KMS-11 (cell line): ENCODE results near the gene ATG9A.

Experiments
- H2AFZ ChIP-seq: fragments of 200-600 bp; sonication (generic); 2 replicates; pipeline ENCODE4 v1.6.1; 2016; ENCODE audit warnings: antibody characterized with exemption, mixed run types, low read depth
- H3K27ac ChIP-seq: fragments of 200-600 bp; sonication (generic); 2 replicates; pipeline ENCODE4 v1.6.1; 2016; ENCODE audit warnings: mild to moderate bottlenecking, mixed run types
- H3K27me3 ChIP-seq: fragments of 200-600 bp; sonication (generic); 2 replicates; pipeline ENCODE4 v1.6.1; 2017; ENCODE audit warnings: mild to moderate bottlenecking, low read depth, mixed run types, moderate library complexity; ENCODE audit not compliant: insufficient read depth
- H3K36me3 ChIP-seq: fragments of 200-600 bp; sonication (generic); 2 replicates; pipeline ENCODE4 v1.6.1; 2017; ENCODE audit warnings: mild to moderate bottlenecking, mixed run types; ENCODE audit not compliant: insufficient read depth
- H3K4me1 ChIP-seq: fragments of 200-600 bp; sonication (generic); 2 replicates; pipeline ENCODE4 v1.6.1; 2016; ENCODE audit warnings: mild to moderate bottlenecking, low read depth, mixed run types; ENCODE audit not compliant: poor library complexity, severe bottlenecking
- H3K4me2 ChIP-seq: fragments of 200-600 bp; sonication (generic); 2 replicates; pipeline ENCODE4 v1.7.0; 2016; ENCODE audit warnings: mild to moderate bottlenecking, mixed run types
- H3K4me3 ChIP-seq: fragments of 200-600 bp; sonication (generic); IDR thresholded peaks from 2 replicates; pipeline ENCODE4 v1.6.1; 2017; ENCODE audit warnings: low read depth, low read length, mixed read lengths; ENCODE audit not compliant: insufficient read depth
- H3K79me2 ChIP-seq: fragments of 200-600 bp; sonication (generic); 2 replicates; pipeline ENCODE4 v1.6.1; 2016; ENCODE audit warnings: low read depth, mixed run types; ENCODE audit not compliant: insufficient read depth
- H3K9ac ChIP-seq: fragments of 200-600 bp; sonication (generic); 2 replicates; pipeline ENCODE4 v1.6.1; 2016; ENCODE audit warnings: mild to moderate bottlenecking, mixed run types
- H4K20me1 ChIP-seq: fragments of 200-600 bp; sonication (generic); 2 replicates; pipeline ENCODE4 v1.6.1; 2016; ENCODE audit warnings: mild to moderate bottlenecking, mixed run types; ENCODE audit not compliant: insufficient read depth
- CTCF ChIP-seq: fragments of 200-600 bp; sonication (generic); conservative IDR thresholded peaks from 2 replicates; pipeline ENCODE4 v1.6.1; 2017; ENCODE audit warnings: low read depth, mild to moderate bottlenecking, antibody characterized with exemption, low read length, moderate library complexity, mixed read lengths

The ATG9A gene

DNA sequence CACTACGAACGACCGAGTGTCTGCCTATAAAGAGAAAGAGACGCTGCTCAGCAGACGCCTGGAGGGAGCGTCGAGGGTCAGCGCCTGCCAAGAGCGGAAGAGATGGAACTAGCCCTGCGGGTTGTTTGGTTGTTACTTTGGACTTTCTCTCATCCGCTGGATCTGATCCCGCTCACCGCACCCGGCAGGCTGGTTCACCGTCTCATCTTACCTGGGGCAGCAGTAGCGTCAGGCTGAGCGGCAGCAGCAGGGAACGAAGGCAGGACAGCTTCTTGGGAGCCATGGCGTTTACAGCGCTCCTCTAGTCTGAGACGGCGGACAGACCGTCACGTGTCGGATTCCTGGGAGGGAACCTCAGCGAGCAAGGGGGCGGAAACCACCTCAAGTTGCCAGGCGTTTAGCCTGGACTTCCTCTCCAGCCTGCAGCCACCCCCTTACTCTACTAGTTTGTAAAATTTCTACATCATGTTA is 13.9 kb upstream of the ATG9A start:
- TF ChIP-seq CTCF = no peak
- Histone ChIP-seq H3K27ac (no peak overlapping the region), H3K36me3 (no peaks in the 10 kb centered on the region), H3K79me2 (no peaks in the 10 kb centered on the region), H4K20me1 (no peaks in the 10 kb centered on the region), H3K9ac (no peak overlapping the region), H3K4me3 (no peak overlapping the region), H3K4me1 (peaks cover 15% of the 10 kb centered on the region), H2AFZ (no peak overlapping the region), H3K27me3 (no peaks in the 10 kb centered on the region), H3K4me2 (no peak overlapping the region)

DNA sequence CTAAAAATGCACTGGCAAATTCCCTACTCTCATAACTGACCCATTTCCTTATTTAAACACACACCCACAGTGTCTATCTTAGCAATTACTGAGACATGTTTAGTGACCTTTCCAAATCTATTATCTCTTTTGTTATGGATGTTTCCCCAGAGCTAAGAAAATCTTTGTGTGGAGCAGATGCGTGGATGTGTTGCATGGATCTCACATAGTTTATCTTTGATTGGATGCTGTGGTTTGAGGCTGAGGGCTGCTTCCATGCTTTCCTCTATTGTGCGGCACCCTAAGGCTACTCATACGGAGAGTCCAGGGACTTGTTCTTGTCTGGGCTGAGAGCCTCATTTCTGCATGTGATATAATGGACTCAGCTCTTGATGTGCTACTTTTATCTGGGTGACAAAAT is 4.9 kb upstream of the ATG9A start:
- peaks cover 14% of the 10 kb centered on the region for H3K4me1 ChIP-seq
- H3K27ac ChIP-seq = no peak overlapping the region
- H3K4me2 ChIP-seq = no peak overlapping the region
- H3K36me3 ChIP-seq = no peaks in the 10 kb centered on the region
- no peak overlapping the region for H2AFZ ChIP-seq
- no peaks in the 10 kb centered on the region for H3K27me3 ChIP-seq
- no peaks in the 10 kb centered on the region for H4K20me1 ChIP-seq
- H3K4me3 ChIP-seq = no peak overlapping the region
- H3K79me2 ChIP-seq = peaks cover 21% of the 10 kb centered on the region; the same call in 1 of the 2 replicates
- H3K9ac ChIP-seq = no peak overlapping the region
- no peak for TF ChIP-seq CTCF

GRCh38 chr2:219230059-219230540 is 664 bp upstream of the ATG9A start:
- no peak for TF ChIP-seq CTCF
- Histone ChIP-seq H3K27me3 (no peaks in the 10 kb centered on the region), H3K79me2 (peaks cover 36% of the 10 kb centered on the region; the same call in 1 of the 2 replicates), H3K4me2 (peak overlapping the region; percentile 91), H3K27ac (peak overlapping the region; percentile 85), H3K4me3 (no peak overlapping the region), H4K20me1 (no peaks in the 10 kb centered on the region), H2AFZ (peak overlapping the region; percentile 67), H3K36me3 (no peaks in the 10 kb centered on the region), H3K9ac (peak overlapping the region; percentile 72), H3K4me1 (peaks cover 21% of the 10 kb centered on the region)

DNA sequence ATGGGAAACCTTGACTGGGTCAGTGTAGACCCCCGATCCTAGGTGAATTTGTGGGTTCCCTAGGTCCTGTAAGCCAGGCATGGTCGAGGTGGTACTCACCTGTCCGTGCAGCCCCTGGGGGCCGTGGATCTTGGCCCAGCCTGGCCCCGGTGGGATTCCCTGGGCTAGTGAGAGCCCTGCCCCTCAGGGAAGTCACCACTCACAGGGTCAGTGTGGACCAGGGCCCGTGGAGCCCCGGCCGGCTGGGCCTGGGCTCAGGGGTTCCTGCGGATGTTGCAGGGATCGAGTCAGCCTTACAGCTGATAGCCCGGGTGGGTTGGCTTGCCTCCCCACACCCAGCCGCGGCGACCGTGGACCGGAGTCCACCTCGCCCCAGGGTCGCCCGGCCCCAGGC is 528 bp downstream of the ATG9A start:
- peak overlapping the region; percentile 72 for H3K9ac ChIP-seq
- no peaks in the 10 kb centered on the region for H4K20me1 ChIP-seq
- H2AFZ ChIP-seq = peak overlapping the region; percentile 67
- H3K27me3 ChIP-seq = no peaks in the 10 kb centered on the region
- TF ChIP-seq CTCF = no peak
- no peak overlapping the region for H3K27ac ChIP-seq
- H3K4me2 ChIP-seq = peak overlapping the region; percentile 95
- no peak overlapping the region for H3K4me3 ChIP-seq
- H3K4me1 ChIP-seq = peaks cover 21% of the 10 kb centered on the region
- peaks cover 36% of the 10 kb centered on the region; the same call in 1 of the 2 replicates for H3K79me2 ChIP-seq
- H3K36me3 ChIP-seq = no peaks in the 10 kb centered on the region; the same call in 1 of the 2 replicates
